Activated T-cell treated with anti-CD3 and anti-CD28 coated beads, Interleukin-2, amount 50 U/mL, for 1 hour (primary cell): ENCODE results near the gene ARF1.
"Not testable (repeated sequence)": the region's sequence is repeated elsewhere in the genome, so short reads cannot be mapped to it uniquely, and the experiment has no call there.

Source experiments
- DNase-seq: peaks from one replicate; pipeline ENCODE4 v3.0.0-alpha.2; 2020

Gene ARF1

GRCh38 chr1:228104526-228105269, 22.2 kb downstream of the ARF1 start:
- DNase-seq = no peak

- DNase-seq = no peak
These were observed 22.9 kb downstream of the ARF1 start for GRCh38 chr1:228105270-228105995.

- DNase-seq = no peak
These were observed 23.7 kb downstream of the ARF1 start for GRCh38 chr1:228105996-228106799.

GRCh38 chr1:228106800-228107054, 24.2 kb downstream of the ARF1 start:
- no peak for DNase-seq

- no peak for DNase-seq
These were observed 25.1 kb downstream of the ARF1 start for GRCh38 chr1:228107636-228108035.

- DNase-seq = no peak
These were observed 25.7 kb downstream of the ARF1 start for GRCh38 chr1:228108055-228108690.

GRCh38 chr1:228108742-228109072, 26.2 kb downstream of the ARF1 start:
- no peak for DNase-seq

GRCh38 chr1:228109073-228109961, 26.8 kb downstream of the ARF1 start, which contains the start of gene MRPL55:
Gene MRPL55 (minus strand): TSS chr1:228109299. CDS start chr1:228108260, 1,039 bp downstream.
- peak; percentile 100 for DNase-seq

GRCh38 chr1:228109962-228110488, 27.5 kb downstream of the ARF1 start:
- no peak for DNase-seq

- no peak for DNase-seq
These were observed 28.0 kb downstream of the ARF1 start for GRCh38 chr1:228110556-228110955.

GRCh38 chr1:228111315-228111714, 28.8 kb downstream of the ARF1 start:
- DNase-seq = not testable (repeated sequence)

- no peak for DNase-seq
These were observed 29.7 kb downstream of the ARF1 start for GRCh38 chr1:228112167-228112566.

GRCh38 chr1:228112617-228113016, 30.1 kb downstream of the ARF1 start:
- no peak for DNase-seq

GRCh38 chr1:228114827-228115226, 32.3 kb downstream of the ARF1 start:
- no peak for DNase-seq

- no peak for DNase-seq
These were observed 34.8 kb downstream of the ARF1 start for GRCh38 chr1:228117335-228117734.

GRCh38 chr1:228118040-228118439, 35.5 kb downstream of the ARF1 start:
- no peak for DNase-seq

- no peak for DNase-seq
These were observed 37.8 kb downstream of the ARF1 start for GRCh38 chr1:228120351-228120750.

- DNase-seq = no peak
These were observed 38.5 kb downstream of the ARF1 start for GRCh38 chr1:228120857-228121489.

GRCh38 chr1:228122921-228123441, 40.5 kb downstream of the ARF1 start:
- no peak for DNase-seq

- no peak for DNase-seq
These were observed 41.0 kb downstream of the ARF1 start for GRCh38 chr1:228123505-228123904.

- no peak for DNase-seq
These were observed 42.7 kb downstream of the ARF1 start for GRCh38 chr1:228125185-228125584.
